Right lung (tissue), 5 donors: ENCODE measurements around the gene C16orf87. TPM values are rescaled to one million over a fixed set of nuclear protein-coding genes. Genes with fewer than 3 reads are reported as not detected.
A peak's percentile ranks its signal among the peaks of the same experiment; 100 is the strongest.

Experiments
- DNase-seq, 2 donors: peaks; one replicate each; pipeline ENCODE4 v3.0.0-alpha.2; 2013
- polyA plus RNA-seq, 5 donors: library from polyadenylated mRNA; unstranded; fragments of 120-200 nt; gene quantifications; one replicate each; pipeline versions ENCODE4 v1.2.1 to v1.2.3, GENCODE V29; 2013; ENCODE audit warnings: inconsistent platforms in 1 of 5, low replicate concordance in 1 of 5; ENCODE audit not compliant: insufficient read length in 5 of 5, insufficient read depth in 1 of 5

The C16orf87 gene
- polyA plus RNA-seq, 5 donors = 17.7 to 27.8 (median 23.3) TPM

DNA sequence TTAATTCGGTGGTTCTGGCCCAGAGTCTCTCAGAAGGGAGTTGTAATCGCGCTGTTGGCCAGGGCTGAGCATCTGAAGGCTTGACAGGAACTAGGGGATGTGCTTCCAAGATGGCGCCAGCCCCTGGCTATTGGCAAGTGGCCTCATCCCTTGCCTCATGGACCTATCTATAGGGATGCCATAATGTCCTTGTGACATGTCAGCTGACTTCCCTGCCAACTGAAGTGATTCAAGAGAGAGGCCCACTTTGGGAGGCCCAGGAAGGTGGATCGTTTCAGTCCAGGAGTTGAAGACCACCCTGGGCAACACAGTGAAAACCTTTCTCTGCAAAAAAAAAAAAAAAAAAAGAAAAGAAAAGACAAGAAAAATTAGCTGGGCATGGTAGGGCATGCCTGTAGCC, 15.0 kb upstream of the C16orf87 start:
- DNase-seq = no peak

- DNase-seq = no peak
Observed at GRCh38 chr16:46844771-46845170, 13.8 kb upstream of the C16orf87 start.

DNA sequence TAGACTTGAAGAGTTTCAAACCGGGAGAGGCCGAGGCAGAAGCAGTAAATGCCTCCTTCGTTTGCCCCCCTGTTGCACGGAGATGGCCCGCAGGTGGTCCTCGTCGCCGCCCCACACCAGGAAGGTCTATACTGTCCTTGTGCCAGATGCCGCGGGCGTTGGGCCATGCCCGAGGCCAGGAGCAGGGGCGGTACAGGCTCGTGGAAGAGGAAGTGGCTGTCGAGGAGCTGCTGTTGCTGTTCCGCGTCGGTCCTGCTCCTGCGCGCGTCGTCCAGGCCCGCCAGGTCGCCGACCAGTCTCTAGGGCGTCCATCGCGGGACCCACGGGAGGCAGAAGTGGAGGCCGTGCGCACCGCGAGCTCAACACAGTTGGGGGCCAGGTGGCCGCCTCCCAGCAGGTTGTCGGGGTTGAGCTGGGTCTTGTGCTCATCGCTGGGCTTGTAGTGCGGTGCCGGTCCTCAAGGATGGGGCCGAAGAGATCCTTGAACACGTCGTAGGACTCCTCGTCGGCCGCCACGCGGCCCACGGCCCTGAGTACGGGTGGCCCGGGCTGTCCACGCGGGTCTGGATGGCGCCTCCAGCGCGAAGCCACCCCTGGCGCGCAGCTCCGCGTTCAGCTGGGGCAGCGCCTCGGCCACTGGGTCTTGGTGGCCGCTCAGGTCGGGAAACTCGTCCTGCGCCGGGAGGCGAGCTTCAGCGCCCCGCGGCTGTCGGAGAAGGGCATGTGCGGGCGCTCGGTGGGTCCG, 13.1 kb upstream of the C16orf87 start:
- DNase-seq = no peak

- DNase-seq = no peak
Observed at GRCh38 chr16:46842192-46842895, 11.4 kb upstream of the C16orf87 start.

DNA sequence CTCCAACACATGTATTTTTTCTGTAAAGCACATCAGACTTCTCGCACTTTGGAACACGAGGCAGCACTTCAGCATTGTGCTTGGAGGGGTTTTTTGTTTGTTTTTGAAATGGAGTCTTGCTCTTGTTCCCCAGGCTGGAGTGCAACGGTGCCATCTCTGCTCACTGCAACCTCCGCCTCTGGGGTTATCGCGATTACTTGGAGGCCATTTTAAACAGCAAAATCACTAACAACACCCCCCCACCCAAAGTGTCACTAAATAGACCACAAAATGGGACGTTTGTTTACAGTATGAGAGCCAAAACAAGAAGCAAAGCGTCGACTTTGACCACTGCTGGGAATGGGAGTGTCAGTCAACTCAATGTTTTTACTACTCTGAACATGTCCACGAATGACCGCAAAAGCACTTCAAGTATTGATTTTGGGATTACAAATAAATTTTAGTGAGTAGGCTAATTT, 9.0 kb upstream of the C16orf87 start:
- no peak for DNase-seq

DNA sequence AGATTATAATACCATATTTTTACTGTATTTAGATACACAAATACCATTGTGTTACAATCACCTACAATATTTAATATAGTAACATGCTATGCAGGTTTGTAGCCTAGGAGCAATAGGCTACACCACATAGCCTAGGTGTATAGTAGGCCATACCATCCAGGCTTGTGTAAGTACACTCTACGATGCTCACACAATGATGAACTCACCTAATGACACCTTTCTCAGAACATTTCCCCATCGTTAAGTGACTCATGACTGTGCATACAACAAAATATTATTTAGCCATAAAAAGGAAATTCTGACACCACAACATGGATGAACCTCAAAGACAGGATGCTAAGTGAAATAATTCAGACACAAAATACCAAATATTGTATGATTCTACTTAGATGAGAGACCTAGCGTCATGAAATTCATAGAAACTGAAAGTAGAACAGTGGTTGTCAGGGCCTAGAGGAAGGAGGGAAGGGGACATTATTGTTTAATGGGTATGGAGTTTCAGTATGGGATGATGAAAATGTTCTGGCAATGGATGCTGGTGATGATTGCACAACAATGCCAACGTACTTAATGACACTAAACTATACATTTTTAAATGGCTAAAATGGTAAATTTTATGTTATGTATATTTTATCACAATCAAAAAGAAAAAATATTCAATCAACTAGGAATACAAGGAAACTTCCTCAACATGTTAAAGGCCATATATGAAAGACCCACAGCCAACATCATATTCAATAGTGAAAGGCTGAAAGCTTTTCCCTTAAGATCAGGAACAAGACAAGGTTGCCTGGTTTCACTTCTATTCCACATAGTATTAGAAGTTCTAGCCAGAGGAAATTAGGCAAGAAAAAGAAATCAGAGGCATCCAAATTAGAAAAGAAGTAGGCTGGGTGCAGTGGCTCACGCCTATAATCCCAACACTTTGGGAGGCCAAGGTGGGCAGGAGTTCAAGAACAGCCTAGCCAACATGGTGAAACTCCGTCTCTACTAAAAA, 5.9 kb upstream of the C16orf87 start:
- no peak for DNase-seq

DNA sequence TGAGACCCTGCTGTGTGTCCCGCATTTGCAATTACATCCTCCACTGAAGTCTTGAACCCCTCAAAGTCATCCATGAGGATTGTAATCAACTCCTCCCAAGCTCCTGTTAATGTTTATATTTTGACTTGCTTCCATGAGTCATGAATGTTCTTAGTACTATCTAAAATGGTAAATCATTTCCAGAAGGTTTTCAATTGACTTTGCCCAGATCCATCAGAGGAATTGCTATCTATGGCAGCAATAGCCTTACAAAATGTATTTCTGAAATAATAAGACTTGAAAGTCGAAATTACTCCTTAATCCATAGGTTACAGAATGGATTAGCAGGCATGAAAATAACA, 2.5 kb upstream of the C16orf87 start:
- DNase-seq = no peak

- DNase-seq = no peak
Observed at GRCh38 chr16:46832757-46833459, 1.9 kb upstream of the C16orf87 start.

- DNase-seq = peak in 1 of 2 donors; percentile 49
Observed at GRCh38 chr16:46830417-46830901, 521 bp downstream of the C16orf87 start.

GRCh38 chr16:46828943-46829342, 2.0 kb downstream of the C16orf87 start:
- DNase-seq = no peak

DNA sequence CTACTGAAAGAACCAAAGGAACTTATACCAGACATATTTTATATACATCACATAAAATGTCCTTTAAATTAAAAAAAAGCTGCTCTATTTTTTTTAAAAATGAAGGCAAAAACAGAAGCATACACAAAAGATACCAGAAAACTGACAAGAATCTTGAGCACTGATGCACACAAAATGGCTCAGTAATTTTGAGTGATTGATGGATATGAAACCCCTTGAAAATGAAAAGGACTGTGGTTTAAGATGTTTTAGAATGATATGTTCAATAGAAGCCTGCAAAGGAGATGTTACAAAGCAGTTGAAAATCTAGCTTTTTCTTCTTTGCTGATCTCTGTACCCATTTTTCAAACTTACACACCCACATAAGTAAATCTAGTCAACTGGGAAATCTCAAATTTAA, 2.7 kb downstream of the C16orf87 start:
- DNase-seq = no peak

DNA sequence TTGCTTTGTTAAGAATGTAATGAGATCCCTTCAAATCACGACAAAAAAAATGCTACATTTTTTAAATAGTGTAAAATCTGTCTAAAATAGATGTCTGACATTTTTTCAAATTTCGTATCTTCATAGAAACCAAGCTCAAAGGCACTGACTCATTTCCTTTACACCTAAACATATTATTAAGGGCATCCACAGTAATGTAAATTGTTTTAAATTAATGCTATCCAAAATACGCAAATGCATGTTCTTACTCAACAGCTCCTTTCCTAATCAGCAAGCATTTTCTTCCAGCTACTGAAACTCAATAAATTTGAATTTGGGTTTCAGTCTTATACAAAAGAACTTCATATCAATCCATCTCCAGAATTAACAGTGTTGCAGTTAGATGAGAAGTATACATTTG, 4.3 kb downstream of the C16orf87 start:
- no peak for DNase-seq

DNA sequence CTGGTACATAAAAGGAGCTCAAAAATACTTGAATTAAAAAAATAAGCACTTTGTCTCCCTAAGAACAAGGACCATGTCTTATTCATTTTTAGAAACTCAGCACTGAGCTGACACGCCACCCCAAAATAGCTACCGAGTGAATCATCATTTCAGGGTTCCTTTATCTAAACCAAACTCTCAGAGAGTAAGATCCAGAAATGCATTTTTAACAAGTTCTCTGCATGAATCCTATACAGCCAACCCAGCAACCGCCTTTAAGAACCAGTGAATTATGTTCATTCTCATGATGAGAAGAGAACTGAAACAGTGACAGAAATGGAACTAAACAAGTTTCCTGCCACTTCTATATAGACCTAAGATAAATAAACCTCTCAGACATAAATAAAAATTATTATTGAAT, 8.7 kb downstream of the C16orf87 start:
- DNase-seq = no peak

DNA sequence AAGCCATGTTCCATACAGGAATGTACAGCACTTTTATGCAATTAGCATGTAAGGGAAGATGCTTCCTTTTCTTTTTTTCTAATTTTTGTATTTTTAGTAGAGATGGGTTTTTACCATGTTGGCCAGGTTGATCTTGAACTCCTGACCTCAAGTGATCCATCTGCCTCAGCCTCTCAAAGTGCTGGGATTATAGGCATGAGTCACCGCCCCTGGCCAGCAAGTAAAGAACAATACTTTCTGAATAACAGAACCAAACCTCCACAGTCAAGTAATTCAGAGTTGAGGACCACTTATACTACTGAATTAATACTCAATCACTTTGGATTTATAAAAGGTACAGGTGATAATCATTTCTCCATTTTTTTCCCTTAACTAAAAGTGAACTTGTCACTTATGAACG, 13.0 kb downstream of the C16orf87 start:
- no peak for DNase-seq

DNA sequence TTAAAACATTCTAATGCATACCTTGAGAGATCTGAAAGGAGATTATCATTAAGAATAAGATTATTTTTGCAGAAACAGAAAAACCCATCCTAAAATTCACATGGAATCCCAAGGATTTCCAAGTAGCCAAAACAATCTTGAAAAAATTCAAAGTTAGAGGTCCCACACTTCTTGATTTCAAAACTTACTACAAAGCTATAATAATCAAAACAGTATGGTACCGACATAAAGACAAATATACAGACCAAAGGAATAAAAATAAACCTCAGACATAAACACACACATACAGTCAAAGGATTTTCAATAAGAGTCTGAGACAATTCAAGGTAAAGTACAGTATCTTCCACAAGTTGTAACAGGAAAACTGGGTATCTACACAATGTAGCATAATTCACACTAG, 16.2 kb downstream of the C16orf87 start:
- DNase-seq = no peak

GRCh38 chr16:46813611-46814010, 17.4 kb downstream of the C16orf87 start:
- DNase-seq = no peak

- no peak for DNase-seq
Observed at GRCh38 chr16:46812781-46813540, 18.0 kb downstream of the C16orf87 start.

DNA sequence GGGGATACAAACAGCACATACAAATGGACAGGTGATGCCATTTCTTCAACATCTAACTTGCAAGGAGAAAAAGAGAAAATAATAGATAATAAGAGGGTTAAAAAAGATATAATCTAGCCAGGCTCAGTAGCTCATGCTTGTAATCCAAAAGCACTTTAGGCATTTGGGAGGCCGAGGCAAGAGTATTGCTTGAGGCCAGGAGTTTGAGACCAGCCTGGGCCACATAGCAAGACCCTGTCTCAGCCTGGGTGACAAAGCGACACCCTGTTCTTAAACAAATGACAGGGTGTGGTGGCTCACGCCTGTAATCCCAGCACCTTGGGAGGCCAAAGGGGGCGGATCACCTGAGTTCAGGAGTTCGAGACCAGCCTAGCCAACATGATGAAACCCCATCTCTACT, 19.3 kb downstream of the C16orf87 start:
- DNase-seq = no peak

- DNase-seq = no peak
Observed at GRCh38 chr16:46808997-46809396, 22.0 kb downstream of the C16orf87 start.

- no peak for DNase-seq
Observed at GRCh38 chr16:46807336-46807735, 23.6 kb downstream of the C16orf87 start.

GRCh38 chr16:46803373-46803772, 27.6 kb downstream of the C16orf87 start:
- DNase-seq = no peak
